ENCODE results near the gene EEA1.

The EEA1 gene

GRCh38 chr12:92953747-92954146, 24.7 kb upstream of the EEA1 start:
- H3K9me2 ChIP-seq (replicated peaks; ENCODE audit: insufficient read depth, low read length) = no peaks in the 10 kb centered on the region
- H3F3A ChIP-seq (ENCODE audit: insufficient read depth) = no peaks in the 10 kb centered on the region
- H3K27me3 ChIP-seq (ENCODE audit: low read length) = no peaks in the 10 kb centered on the region
- H3K27ac ChIP-seq (ENCODE audit: low read depth, low read length) = no peak overlapping the region
- H3K4me2 ChIP-seq (ENCODE audit: low read depth, low read length, poor library complexity, severe bottlenecking) = no peak overlapping the region
- H3K36me3 ChIP-seq (ENCODE audit: low read length) = no peaks in the 10 kb centered on the region
- H4K20me1 ChIP-seq (ENCODE audit: low read depth, low read length) = no peaks in the 10 kb centered on the region
- no peak overlapping the region for H2AFZ ChIP-seq (ENCODE audit: low read depth, low read length, severe bottlenecking)
- no peak overlapping the region for H3K9ac ChIP-seq (ENCODE audit: low read length)
- H3K4me3 ChIP-seq (ENCODE audit: insufficient read depth, low read length, poor library complexity, severe bottlenecking) = no peak overlapping the region
- no peak for TF ChIP-seq EZH2phosphoT487 (conservative IDR thresholded peaks at IDR 0.05; ENCODE audit: low read length)
- no peak for TF ChIP-seq CTCF (IDR thresholded peaks at IDR 0.05; ENCODE audit: insufficient read depth, low read length, poor library complexity, severe bottlenecking)
- no peaks in the 10 kb centered on the region for H3K79me2 ChIP-seq (ENCODE audit: insufficient read depth, low read length)
- H3K9me3 ChIP-seq (ENCODE audit: insufficient read depth, low read length) = peaks cover 21% of the 10 kb centered on the region; the same call in 1 of the 2 replicates

GRCh38 chr12:92952394-92952793, 23.3 kb upstream of the EEA1 start:
- no peaks in the 10 kb centered on the region for H3K36me3 ChIP-seq (ENCODE audit: low read length)
- no peak overlapping the region for H3K9ac ChIP-seq (ENCODE audit: low read length)
- H3K79me2 ChIP-seq (ENCODE audit: insufficient read depth, low read length) = no peaks in the 10 kb centered on the region
- H2AFZ ChIP-seq (ENCODE audit: low read depth, low read length, severe bottlenecking) = no peak overlapping the region
- H4K20me1 ChIP-seq (ENCODE audit: low read depth, low read length) = no peaks in the 10 kb centered on the region
- H3K9me3 ChIP-seq (ENCODE audit: insufficient read depth, low read length) = peaks cover 18% of the 10 kb centered on the region; the same call in 1 of the 2 replicates
- no peak overlapping the region for H3K4me2 ChIP-seq (ENCODE audit: low read depth, low read length, poor library complexity, severe bottlenecking)
- no peaks in the 10 kb centered on the region for H3F3A ChIP-seq (ENCODE audit: insufficient read depth)
- H3K9me2 ChIP-seq (replicated peaks; ENCODE audit: insufficient read depth, low read length) = no peaks in the 10 kb centered on the region
- no peak overlapping the region for H3K4me3 ChIP-seq (ENCODE audit: insufficient read depth, low read length, poor library complexity, severe bottlenecking)
- no peak overlapping the region for H3K27ac ChIP-seq (ENCODE audit: low read depth, low read length)
- H3K27me3 ChIP-seq (ENCODE audit: low read length) = no peaks in the 10 kb centered on the region
- TF ChIP-seq EZH2phosphoT487 (conservative IDR thresholded peaks at IDR 0.05; ENCODE audit: low read length) = no peak
- no peak for TF ChIP-seq CTCF (IDR thresholded peaks at IDR 0.05; ENCODE audit: insufficient read depth, low read length, poor library complexity, severe bottlenecking)

GRCh38 chr12:92951006-92951405, 21.9 kb upstream of the EEA1 start:
- Histone ChIP-seq H3K9me2 (replicated peaks; ENCODE audit: insufficient read depth, low read length) (no peaks in the 10 kb centered on the region), H2AFZ (ENCODE audit: low read depth, low read length, severe bottlenecking) (no peak overlapping the region), H3K9ac (ENCODE audit: low read length) (no peak overlapping the region), H3K79me2 (ENCODE audit: insufficient read depth, low read length) (no peaks in the 10 kb centered on the region), H4K20me1 (ENCODE audit: low read depth, low read length) (no peaks in the 10 kb centered on the region), H3K27ac (ENCODE audit: low read depth, low read length) (no peak overlapping the region), H3K27me3 (ENCODE audit: low read length) (no peaks in the 10 kb centered on the region), H3K9me3 (ENCODE audit: insufficient read depth, low read length) (peaks cover 14% of the 10 kb centered on the region; the same call in 1 of the 2 replicates), H3K36me3 (ENCODE audit: low read length) (no peaks in the 10 kb centered on the region), H3F3A (ENCODE audit: insufficient read depth) (no peaks in the 10 kb centered on the region), H3K4me3 (ENCODE audit: insufficient read depth, low read length, poor library complexity, severe bottlenecking) (no peak overlapping the region), H3K4me2 (ENCODE audit: low read depth, low read length, poor library complexity, severe bottlenecking) (no peak overlapping the region)
- TF ChIP-seq CTCF (IDR thresholded peaks at IDR 0.05; ENCODE audit: insufficient read depth, low read length, poor library complexity, severe bottlenecking) (no peak), EZH2phosphoT487 (conservative IDR thresholded peaks at IDR 0.05; ENCODE audit: low read length) (no peak)
